ENCODE data around the gene ASB15.

DNA sequence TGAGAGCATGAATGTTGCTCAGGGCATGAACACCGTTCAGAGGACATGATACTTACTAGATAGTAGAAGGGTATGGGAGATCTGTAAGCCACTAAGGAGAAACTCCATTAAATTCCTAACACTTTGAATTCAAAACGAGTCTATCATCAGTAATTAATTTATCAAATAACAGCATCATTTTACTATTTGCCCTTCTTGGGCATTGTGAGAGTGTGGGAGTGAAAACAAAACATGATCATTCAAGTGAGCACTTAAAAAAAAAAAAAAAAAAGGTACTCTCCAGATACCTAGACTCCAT lies 20.5 kb upstream of the ASB15 start:
- no peak for TF ChIP-seq CTCF (IDR thresholded peaks at IDR 0.05)
- TF ChIP-seq POLR2A (IDR thresholded peaks at IDR 0.05): no peak
